HEK293 (cell line): ENCODE measurements around the gene SLC17A4.

ENCODE experiments used
- CTCF ChIP-seq: fragments of 450-650 bp; formaldehyde crosslinking; IDR thresholded peaks from 2 replicates; pipeline ENCODE4 v1.5.1; 2016; ENCODE audit warnings: missing biosample characterization, missing genetic modification characterization
- ELK4 ChIP-seq: IDR thresholded peaks from 2 replicates; pipeline ENCODE4 v1.6.1; 2011; ENCODE audit warnings: mild to moderate bottlenecking, low read depth, low read length, borderline replicate concordance
- PRDM10 ChIP-seq: fragments of 450-650 bp; formaldehyde crosslinking; IDR thresholded peaks from 2 replicates; pipeline ENCODE4 v1.5.1; 2016; ENCODE audit warnings: missing biosample characterization, missing genetic modification characterization
- ZBTB10 ChIP-seq: fragments of 450-650 bp; formaldehyde crosslinking; IDR thresholded peaks from 2 replicates; pipeline ENCODE4 v1.5.1; 2016; ENCODE audit warnings: missing biosample characterization, missing genetic modification characterization
- ZBTB7A ChIP-seq: fragments of 450-650 bp; formaldehyde crosslinking; IDR thresholded peaks from 2 replicates; pipeline ENCODE4 v1.5.1; 2016; ENCODE audit warnings: low read depth, missing biosample characterization, missing genetic modification characterization
- ZNF174 ChIP-seq: fragments of 450-650 bp; formaldehyde crosslinking; IDR thresholded peaks from 2 replicates; pipeline ENCODE4 v1.5.0; 2017; ENCODE audit warnings: missing biosample characterization, mild to moderate bottlenecking, missing genetic modification characterization

- TF ChIP-seq ELK4 (no peak), PRDM10 (no peak), CTCF (tag by site-specific recombination) (no peak), ZBTB7A (tag by site-specific recombination) (no peak), ZNF174 (tag by site-specific recombination) (no peak), ZBTB10 (tag by site-specific recombination) (no peak)
Observed at GRCh38 chr6:25714765-25715164, 39.8 kb upstream of the SLC17A4 start.
